IMR-90 (cell line): ENCODE data around the gene ZC3H14. TPM values are rescaled to one million over a fixed set of nuclear protein-coding genes. Genes with fewer than 3 reads are reported as not detected.

Experiments
- ATAC-seq: fragments of 200-7000 bp; cut with Tn5 transposase; 2 replicates; pipeline ENCODE4 v1.9.1; 2020; ENCODE audit warnings: low read depth, mild to moderate bottlenecking, moderate library complexity
- BruUV-seq: library from RNA; stranded (reverse); fragments of 400-500 nt; replicated peaks from 2 replicates; lab custom pipeline; 2021; lab: Mats Ljungman, UMichigan
- CTCF ChIA-PET: fragments of 300-600 bp; formaldehyde crosslinking; extraction: SDS; loops from one replicate; lab custom pipeline; 2021; ENCODE audit warnings: antibody characterized with exemption; lab: Yijun Ruan, JAX
- POLR2A ChIA-PET: fragments of 300-600 bp; sonication (Branson Sonifier 250); formaldehyde crosslinking; loops from one replicate; lab custom pipeline; 2022; ENCODE audit warnings: antibody characterized with exemption; ENCODE audit not compliant: unreplicated experiment; lab: Charles Lee
- DNase-seq: peaks from one replicate; pipeline ENCODE4 v3.0.0; 2013
- H2AFZ ChIP-seq: replicated peaks from 2 replicates; pipeline ENCODE3; 2013; ENCODE audit warnings: low read length, mild to moderate bottlenecking; ENCODE audit not compliant: poor library complexity
- H2AK5ac ChIP-seq: 2 replicates; pipeline ENCODE4 v1.6.1; 2013; ENCODE audit warnings: low read depth, low read length, inconsistent platforms
- H2AK9ac ChIP-seq: replicated peaks from 2 replicates; pipeline ENCODE3; 2013; ENCODE audit warnings: mild to moderate bottlenecking, low read depth, low read length, moderate library complexity; ENCODE audit not compliant: poor library complexity
- H2BK120ac ChIP-seq: 2 replicates; pipeline ENCODE4 v1.6.1; 2013; ENCODE audit warnings: low read depth, low read length, inconsistent platforms
- H2BK15ac ChIP-seq: 3 replicates; pipeline ENCODE4 v1.6.1; 2013; ENCODE audit warnings: low read depth, low read length, inconsistent platforms
- H2BK20ac ChIP-seq: 2 replicates; pipeline ENCODE4 v1.6.1; 2013; ENCODE audit warnings: low read depth, mild to moderate bottlenecking, inconsistent platforms, low read length, moderate library complexity
- H2BK5ac ChIP-seq: 2 replicates; pipeline ENCODE4 v1.6.1; 2013; ENCODE audit warnings: mild to moderate bottlenecking, low read depth, low read length, inconsistent platforms; ENCODE audit not compliant: poor library complexity, severe bottlenecking
- H3K14ac ChIP-seq: replicated peaks from 2 replicates; pipeline ENCODE4 v1.6.1; 2013; ENCODE audit warnings: low read depth, low read length, inconsistent platforms
- H3K18ac ChIP-seq: 2 replicates; pipeline ENCODE4 v1.6.1; 2013; ENCODE audit warnings: low read depth, low read length, control low read depth
- H3K23ac ChIP-seq: 2 replicates; pipeline ENCODE4 v1.6.1; 2013; ENCODE audit warnings: low read depth, low read length, inconsistent platforms
- H3K27ac ChIP-seq: 2 replicates; pipeline ENCODE4 v1.5.1; 2013; ENCODE audit warnings: mild to moderate bottlenecking, control low read depth, low read length; ENCODE audit not compliant: insufficient read depth
- H3K27me3 ChIP-seq: 2 replicates; pipeline ENCODE4 v1.6.1; 2013; ENCODE audit warnings: low read length; ENCODE audit not compliant: control insufficient read depth, insufficient read depth
- H3K36me3 ChIP-seq: 2 replicates; pipeline ENCODE4 v1.6.1; 2013; ENCODE audit warnings: low read length, mixed read lengths; ENCODE audit not compliant: control insufficient read depth, insufficient read depth
- H3K4ac ChIP-seq: 2 replicates; pipeline ENCODE4 v1.6.1; 2013; ENCODE audit warnings: low read depth, low read length, inconsistent platforms
- H3K4me1 ChIP-seq: 2 replicates; pipeline ENCODE4 v1.6.1; 2013; ENCODE audit warnings: low read length, mixed read lengths; ENCODE audit not compliant: control insufficient read depth, insufficient read depth
- H3K4me2 ChIP-seq: 2 replicates; pipeline ENCODE4 v1.6.1; 2013; ENCODE audit warnings: low read depth, mild to moderate bottlenecking, control low read depth, low read length, moderate library complexity
- H3K4me3 ChIP-seq: 2 replicates; pipeline ENCODE4 v1.5.1; 2013; ENCODE audit warnings: low read depth, mild to moderate bottlenecking, control low read depth, low read length, moderate library complexity; ENCODE audit not compliant: insufficient read depth
- H3K56ac ChIP-seq: 2 replicates; pipeline ENCODE4 v1.6.1; 2013; ENCODE audit warnings: low read length, inconsistent platforms; ENCODE audit not compliant: insufficient read depth; ENCODE audit errors: extremely low read depth
- H3K79me1 ChIP-seq, 2 experiments: 2 replicates each; pipeline ENCODE4 v1.6.1; 2013; ENCODE audit warnings: low read length in 2 of 2, inconsistent platforms in 1 of 2, low read depth in 1 of 2
- H3K9ac ChIP-seq: 2 replicates; pipeline ENCODE4 v1.6.1; 2013; ENCODE audit warnings: low read depth, low read length, control low read depth
- H3K9me1 ChIP-seq: 2 replicates; pipeline ENCODE4 v1.6.1; 2013; ENCODE audit warnings: low read length, inconsistent platforms; ENCODE audit not compliant: insufficient read depth
- H3K9me3 ChIP-seq: 2 replicates; pipeline ENCODE4 v1.6.1; 2013; ENCODE audit warnings: low read length; ENCODE audit not compliant: control insufficient read depth, insufficient read depth
- H4K20me1 ChIP-seq: 2 replicates; pipeline ENCODE4 v1.6.1; 2013; ENCODE audit warnings: low read length, inconsistent platforms; ENCODE audit not compliant: insufficient read depth
- H4K5ac ChIP-seq: 2 replicates; pipeline ENCODE4 v1.6.1; 2013; ENCODE audit warnings: mild to moderate bottlenecking, low read depth, low read length, control low read depth
- H4K8ac ChIP-seq, 2 experiments: 2 replicates each; pipeline ENCODE4 v1.6.1; 2013; ENCODE audit warnings: low read depth in 2 of 2, low read length in 2 of 2, control low read depth in 1 of 2, inconsistent platforms in 1 of 2
- H4K91ac ChIP-seq: 2 replicates; pipeline ENCODE4 v1.6.1; 2013; ENCODE audit warnings: low read depth, low read length, inconsistent platforms; ENCODE audit not compliant: insufficient read depth
- BHLHE40 ChIP-seq: fragments of 150-350 bp; IDR thresholded peaks from 2 replicates; pipeline ENCODE4 v1.6.1; 2016; ENCODE audit warnings: mild to moderate bottlenecking, low read depth, low read length
- CEBPB ChIP-seq: IDR thresholded peaks from 2 replicates; pipeline ENCODE4 v1.6.1; 2012; ENCODE audit warnings: low read depth, low read length, improper control_type of control experiment
- CHD1 ChIP-seq: IDR thresholded peaks from 2 replicates; pipeline ENCODE4 v1.6.1; 2012; ENCODE audit warnings: low read depth, low read length, improper control_type of control experiment
- FOS ChIP-seq: fragments of 150-350 bp; IDR thresholded peaks from 2 replicates; pipeline ENCODE4 v1.6.1; 2016; ENCODE audit warnings: low read depth, low read length
- MAFK ChIP-seq: IDR thresholded peaks from 2 replicates; pipeline ENCODE4 v1.6.1; 2012; ENCODE audit warnings: low read depth, low read length, improper control_type of control experiment
- MAZ ChIP-seq: IDR thresholded peaks from 2 replicates; pipeline ENCODE4 v1.6.1; 2012; ENCODE audit warnings: low read depth, mild to moderate bottlenecking, low read length, improper control_type of control experiment, moderate library complexity, borderline replicate concordance
- MXI1 ChIP-seq: IDR thresholded peaks from 2 replicates; pipeline ENCODE4 v1.6.1; 2012; ENCODE audit warnings: low read depth, mild to moderate bottlenecking, low read length, moderate library complexity, borderline replicate concordance
- NFE2L2 ChIP-seq: fragments of 150-350 bp; IDR thresholded peaks from 2 replicates; pipeline ENCODE4 v1.6.1; 2016; ENCODE audit warnings: low read depth, mild to moderate bottlenecking, low read length
- POLR2A ChIP-seq: IDR thresholded peaks from 2 replicates; pipeline ENCODE4 v1.6.1; 2012; ENCODE audit warnings: mild to moderate bottlenecking, low read depth, low read length
- RAD21 ChIP-seq: IDR thresholded peaks from 2 replicates; pipeline ENCODE4 v1.6.1; 2012; ENCODE audit warnings: low read length, improper control_type of control experiment
- RFX5 ChIP-seq: IDR thresholded peaks from 2 replicates; pipeline ENCODE4 v1.8.0; 2012; ENCODE audit warnings: low read depth, mild to moderate bottlenecking, low read length, moderate library complexity
- SMC3 ChIP-seq: fragments of 150-350 bp; IDR thresholded peaks from 2 replicates; pipeline ENCODE4 v1.6.1; 2016; ENCODE audit warnings: low read depth, mild to moderate bottlenecking, antibody characterized with exemption, low read length, moderate library complexity
- WGBS, 2 experiments: methylation state at CpG; one replicate each; pipeline versions ENCODE4 v1.1.5 to v1.1.7; 2013; ENCODE audit warnings: missing lambda C conversion rate in 2 of 2; ENCODE audit not compliant: insufficient read length in 1 of 2; ENCODE audit errors: extremely low coverage in 2 of 2; 5-methylcytosine and 5-hydroxymethylcytosine counted together
- dilution Hi-C: fragments of 300-500 bp; cut with HindIII; formaldehyde crosslinking; loops from one replicate; pipeline ENCODE4 v1.14.3; 2018; ENCODE audit warnings: low sequenced_read_pairs; ENCODE audit not compliant: unreplicated experiment
- in situ Hi-C: fragments of 300-500 bp; cut with MboI; formaldehyde crosslinking; loops from 3 replicates; pipeline ENCODE4 v1.14.3; 2019; ENCODE audit warnings: low sequenced_read_pairs, inconsistent platforms, mixed read lengths
- intact Hi-C: fragments of 100-400 bp; cut with micrococcal nuclease; formaldehyde crosslinking; loops from 2 replicates; pipeline ENCODE4 v1.10.0; 2022
- polyA plus RNA-seq, 3 experiments: library from polyadenylated mRNA; depleted of rRNA; stranded (reverse); fragments of >200 nt; gene quantifications; 2 replicates each; pipeline ENCODE4 v1.2.3, GENCODE V29; 2012; ENCODE audit warnings: low replicate concordance in 1 of 3
- total RNA-seq: library from RNA; depleted of rRNA; stranded (reverse); fragments of >200 nt; gene quantifications from 2 replicates; pipeline ENCODE4 v1.2.3, GENCODE V29; 2012
- TF ChIP-seq, protein P1 (sequence below): conservative IDR thresholded peaks from 2 replicates; pipeline ENCODE4 v1.5.1; 2012; ENCODE audit warnings: mild to moderate bottlenecking, low read depth, low read length, improper control_type of control experiment
- TF ChIP-seq, protein P2 (sequence below): fragments of 150-350 bp; IDR thresholded peaks from 2 replicates; pipeline ENCODE4 v1.6.1; 2016; ENCODE audit warnings: low read depth, mild to moderate bottlenecking, low read length, moderate library complexity, borderline replicate concordance

Gene ZC3H14
- total and polyA plus RNA-seq, 2 of the 4 experiments (the other 2 are of a cell fraction), result 72.5 to 111 TPM

DNA sequence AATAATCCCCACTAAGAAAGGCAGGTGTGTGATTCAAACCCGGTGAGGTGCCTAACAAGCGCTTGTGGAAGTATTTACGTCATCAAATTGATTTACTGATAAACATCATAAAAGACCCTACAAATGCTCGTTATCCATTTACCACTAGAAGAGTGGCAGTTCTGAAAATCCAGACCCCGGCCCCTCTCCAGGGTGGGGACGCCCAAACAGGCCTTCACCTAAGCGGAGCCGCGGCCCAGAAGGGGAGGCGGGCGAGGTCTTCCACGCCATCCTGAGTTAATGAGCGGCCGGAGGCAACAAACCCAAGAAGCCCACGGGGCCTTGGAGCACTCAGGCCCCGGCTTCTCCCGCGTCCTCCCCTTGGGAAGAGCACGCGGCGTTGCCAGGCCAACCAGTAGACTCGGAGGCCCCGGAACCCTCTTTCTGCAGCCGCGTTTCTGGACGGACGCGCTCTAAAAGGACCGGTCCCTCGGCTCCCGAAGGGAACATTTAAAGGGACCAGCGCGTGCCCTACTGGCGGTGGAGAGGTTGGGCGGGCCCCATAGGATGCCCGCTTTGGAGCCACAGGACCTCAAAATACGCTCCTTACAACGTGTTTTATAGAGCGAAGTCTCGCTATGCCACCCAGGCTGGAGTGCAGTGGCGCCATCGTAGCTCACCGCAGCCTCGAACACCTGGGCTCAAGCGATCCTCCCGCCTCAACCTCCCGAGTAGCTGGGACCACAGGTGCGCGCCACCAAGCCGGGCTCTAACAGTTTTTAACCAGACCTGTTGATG, 11.6 kb upstream of the ZC3H14 start:
- Histone ChIP-seq H2AFZ (peak overlapping the region; percentile 83), H2BK5ac (peak overlapping the region; percentile 10), H3K56ac (no peak overlapping the region; the same call in 1 of the 2 replicates), H4K91ac (no peak overlapping the region), H2BK20ac (no peak overlapping the region), H3K14ac (peak overlapping the region; percentile 16; the same call in 1 of the 2 replicates), H2BK15ac (no peak overlapping the region), H4K5ac (peak overlapping the region; percentile 60), H3K4me2 (peak overlapping the region; percentile 99), H2AK9ac (peak overlapping the region; percentile 84), H2BK120ac (no peak overlapping the region), H3K27me3 (no peaks in the 10 kb centered on the region), H3K9ac (peak overlapping the region; percentile 72), H3K9me1 (no peaks in the 10 kb centered on the region; the same call in 1 of the 2 replicates), H3K79me1 (peaks cover 29 to 61% of the 10 kb centered on the region in 2 experiments), H3K9me3 (no peaks in the 10 kb centered on the region), H3K27ac (peak overlapping the region; percentile 65), H4K8ac (peak overlapping the region; percentile 6 to 73; a peak in 2 of 4 replicates), H3K4me3 (peak overlapping the region; percentile 71), H2AK5ac (peak overlapping the region; percentile 15; the same call in 1 of the 2 replicates), H3K4ac (peak overlapping the region; percentile 81), H4K20me1 (peaks cover 42% of the 10 kb centered on the region; the same call in 1 of the 2 replicates), H3K4me1 (peaks cover 4% of the 10 kb centered on the region; the same call in 1 of the 2 replicates), H3K23ac (peak overlapping the region; percentile 91; the same call in 1 of the 2 replicates), H3K36me3 (peaks cover 20% of the 10 kb centered on the region), H3K18ac (no peak overlapping the region)
- WGBS, 2 experiments, result 13% methylated on average over 20 of the region's 50 CpGs; no CpG with 5 or more reads in 1 of the 2 experiments
- intact Hi-C loops, result no loop called here
- CTCF ChIA-PET, result interaction anchor here (0.6 kb wide), 1 partner anchor 16 kb away, joined by 5 read pairs; no protein-coding TSS in a partner anchor
- ATAC-seq, result peak; percentile 68
- dilution Hi-C loops, result no loop called here
- in situ Hi-C loops, result loop anchor here (10.0 kb wide), 2 partner anchors 166 to 356 kb away; partner anchors contain the start of gene SPATA7
- POLR2A ChIA-PET, result no interaction called here
- no TSS peak for BruUV-seq
- DNase-seq, result peak; percentile 82
- peak; percentile 75; the same call in 1 of the 2 replicates for TF ChIP-seq MAZ
- TF ChIP-seq SMC3, result peak; percentile 17; the same call in 1 of the 2 replicates
- peak; percentile 39 for TF ChIP-seq RAD21
- TF ChIP-seq, protein P1, sequence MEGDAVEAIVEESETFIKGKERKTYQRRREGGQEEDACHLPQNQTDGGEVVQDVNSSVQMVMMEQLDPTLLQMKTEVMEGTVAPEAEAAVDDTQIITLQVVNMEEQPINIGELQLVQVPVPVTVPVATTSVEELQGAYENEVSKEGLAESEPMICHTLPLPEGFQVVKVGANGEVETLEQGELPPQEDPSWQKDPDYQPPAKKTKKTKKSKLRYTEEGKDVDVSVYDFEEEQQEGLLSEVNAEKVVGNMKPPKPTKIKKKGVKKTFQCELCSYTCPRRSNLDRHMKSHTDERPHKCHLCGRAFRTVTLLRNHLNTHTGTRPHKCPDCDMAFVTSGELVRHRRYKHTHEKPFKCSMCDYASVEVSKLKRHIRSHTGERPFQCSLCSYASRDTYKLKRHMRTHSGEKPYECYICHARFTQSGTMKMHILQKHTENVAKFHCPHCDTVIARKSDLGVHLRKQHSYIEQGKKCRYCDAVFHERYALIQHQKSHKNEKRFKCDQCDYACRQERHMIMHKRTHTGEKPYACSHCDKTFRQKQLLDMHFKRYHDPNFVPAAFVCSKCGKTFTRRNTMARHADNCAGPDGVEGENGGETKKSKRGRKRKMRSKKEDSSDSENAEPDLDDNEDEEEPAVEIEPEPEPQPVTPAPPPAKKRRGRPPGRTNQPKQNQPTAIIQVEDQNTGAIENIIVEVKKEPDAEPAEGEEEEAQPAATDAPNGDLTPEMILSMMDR, result peak; percentile 40
- no peak for TF ChIP-seq FOS
- TF ChIP-seq CHD1, result no peak
- no peak for TF ChIP-seq CEBPB
- TF ChIP-seq MXI1, result peak; percentile 95
- TF ChIP-seq NFE2L2, result no peak
- TF ChIP-seq MAFK, result no peak
- no peak for TF ChIP-seq POLR2A
- TF ChIP-seq BHLHE40, result peak; percentile 56; the same call in 1 of the 2 replicates
- no peak for TF ChIP-seq RFX5
- TF ChIP-seq, protein P2, sequence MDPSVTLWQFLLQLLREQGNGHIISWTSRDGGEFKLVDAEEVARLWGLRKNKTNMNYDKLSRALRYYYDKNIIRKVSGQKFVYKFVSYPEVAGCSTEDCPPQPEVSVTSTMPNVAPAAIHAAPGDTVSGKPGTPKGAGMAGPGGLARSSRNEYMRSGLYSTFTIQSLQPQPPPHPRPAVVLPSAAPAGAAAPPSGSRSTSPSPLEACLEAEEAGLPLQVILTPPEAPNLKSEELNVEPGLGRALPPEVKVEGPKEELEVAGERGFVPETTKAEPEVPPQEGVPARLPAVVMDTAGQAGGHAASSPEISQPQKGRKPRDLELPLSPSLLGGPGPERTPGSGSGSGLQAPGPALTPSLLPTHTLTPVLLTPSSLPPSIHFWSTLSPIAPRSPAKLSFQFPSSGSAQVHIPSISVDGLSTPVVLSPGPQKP, result no peak
